Osteoblast (primary cell): ENCODE data around the gene RPS6KA5. TPM values are rescaled to one million over a fixed set of nuclear protein-coding genes. Genes with fewer than 3 reads are reported as not detected.

ENCODE experiments used
- DNase-seq: peaks from one replicate; pipeline ENCODE4 v3.0.0; 2011; ENCODE audit warnings: low spot score, mixed read lengths; ENCODE audit not compliant: insufficient read length; ENCODE audit errors: missing footprints
- H2AFZ ChIP-seq: 2 replicates; pipeline ENCODE4 v1.6.0; 2011; ENCODE audit warnings: mild to moderate bottlenecking, low read length
- H3K27ac ChIP-seq: 2 replicates; pipeline ENCODE4 v1.5.1; 2011; ENCODE audit warnings: mild to moderate bottlenecking, low read depth, low read length, moderate library complexity
- H3K27me3 ChIP-seq: 2 replicates; pipeline ENCODE4 v1.6.0; 2012; ENCODE audit warnings: mild to moderate bottlenecking, control low read depth, inconsistent platforms, low read length, moderate library complexity; ENCODE audit not compliant: insufficient read depth
- H3K36me3 ChIP-seq: 2 replicates; pipeline ENCODE4 v1.5.1; 2011; ENCODE audit warnings: mild to moderate bottlenecking, low read length, control low read depth, moderate library complexity; ENCODE audit not compliant: insufficient read depth
- H3K4me1 ChIP-seq: 2 replicates; pipeline ENCODE4 v1.5.1; 2011; ENCODE audit warnings: mild to moderate bottlenecking, low read length, control low read depth, moderate library complexity; ENCODE audit not compliant: insufficient read depth
- H3K4me2 ChIP-seq: 2 replicates; pipeline ENCODE4 v1.6.0; 2011; ENCODE audit warnings: mild to moderate bottlenecking, low read length; ENCODE audit not compliant: insufficient read depth
- H3K4me3 ChIP-seq: fragments of 200-600 bp; sonication (generic); 3 replicates; pipeline ENCODE4 v1.5.1; 2012; ENCODE audit warnings: mild to moderate bottlenecking, low read length, inconsistent platforms; ENCODE audit not compliant: insufficient read depth
- H3K79me2 ChIP-seq: 2 replicates; pipeline ENCODE4 v1.6.0; 2012; ENCODE audit warnings: mild to moderate bottlenecking, low read length, control low read depth, inconsistent platforms; ENCODE audit not compliant: insufficient read depth
- H3K9me3 ChIP-seq: 2 replicates; pipeline ENCODE4 v1.5.1; 2011; ENCODE audit warnings: low read depth, low read length, control low read depth
- H4K20me1 ChIP-seq: 2 replicates; pipeline ENCODE4 v1.6.0; 2012; ENCODE audit warnings: mild to moderate bottlenecking, low read length, control low read depth; ENCODE audit not compliant: insufficient read depth
- total RNA-seq: library from RNA; depleted of rRNA; stranded (reverse); fragments of >200 nt; gene quantifications from 2 replicates; pipeline ENCODE4 v1.2.3, GENCODE V29; 2012
- TF ChIP-seq, protein P1 (sequence below): IDR thresholded peaks from 2 replicates; pipeline ENCODE4 v1.5.1; 2011; ENCODE audit warnings: mild to moderate bottlenecking, low read depth, low read length, moderate library complexity; ENCODE audit errors: extremely low read depth

RPS6KA5 gene
- total RNA-seq, 1 donor = 1.4 TPM

DNA sequence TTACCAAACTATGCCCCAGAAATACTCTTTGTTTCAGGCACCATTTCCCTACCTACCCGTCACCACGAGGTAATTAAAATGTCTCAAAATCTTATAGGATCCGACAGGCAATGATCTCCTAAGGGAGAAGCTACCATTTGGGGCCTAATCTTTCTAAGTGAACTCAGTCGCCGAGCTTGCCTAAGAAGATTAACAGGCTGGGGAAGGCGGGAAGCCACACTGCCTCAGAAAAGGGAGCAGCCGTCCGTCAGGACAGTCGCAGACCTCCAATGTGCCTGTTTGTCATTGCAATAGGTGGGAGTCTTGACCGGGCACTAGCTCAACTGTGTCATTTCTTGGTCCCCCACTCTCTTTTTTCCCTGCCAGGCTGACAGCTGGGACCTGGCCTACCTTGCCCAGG lies 248.8 kb downstream of the RPS6KA5 start:
- Histone ChIP-seq H3K36me3 (no peaks in the 10 kb centered on the region), H3K4me2 (no peak overlapping the region), H3K4me1 (peaks cover 12% of the 10 kb centered on the region), H4K20me1 (peaks cover 18% of the 10 kb centered on the region), H3K9me3 (no peaks in the 10 kb centered on the region), H3K27ac (no peak overlapping the region), H3K4me3 (no peak overlapping the region), H3K27me3 (no peaks in the 10 kb centered on the region), H3K79me2 (peaks cover 56% of the 10 kb centered on the region), H2AFZ (no peak overlapping the region)
- TF ChIP-seq, protein P1, sequence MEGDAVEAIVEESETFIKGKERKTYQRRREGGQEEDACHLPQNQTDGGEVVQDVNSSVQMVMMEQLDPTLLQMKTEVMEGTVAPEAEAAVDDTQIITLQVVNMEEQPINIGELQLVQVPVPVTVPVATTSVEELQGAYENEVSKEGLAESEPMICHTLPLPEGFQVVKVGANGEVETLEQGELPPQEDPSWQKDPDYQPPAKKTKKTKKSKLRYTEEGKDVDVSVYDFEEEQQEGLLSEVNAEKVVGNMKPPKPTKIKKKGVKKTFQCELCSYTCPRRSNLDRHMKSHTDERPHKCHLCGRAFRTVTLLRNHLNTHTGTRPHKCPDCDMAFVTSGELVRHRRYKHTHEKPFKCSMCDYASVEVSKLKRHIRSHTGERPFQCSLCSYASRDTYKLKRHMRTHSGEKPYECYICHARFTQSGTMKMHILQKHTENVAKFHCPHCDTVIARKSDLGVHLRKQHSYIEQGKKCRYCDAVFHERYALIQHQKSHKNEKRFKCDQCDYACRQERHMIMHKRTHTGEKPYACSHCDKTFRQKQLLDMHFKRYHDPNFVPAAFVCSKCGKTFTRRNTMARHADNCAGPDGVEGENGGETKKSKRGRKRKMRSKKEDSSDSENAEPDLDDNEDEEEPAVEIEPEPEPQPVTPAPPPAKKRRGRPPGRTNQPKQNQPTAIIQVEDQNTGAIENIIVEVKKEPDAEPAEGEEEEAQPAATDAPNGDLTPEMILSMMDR = no peak
- DNase-seq = no peak

DNA sequence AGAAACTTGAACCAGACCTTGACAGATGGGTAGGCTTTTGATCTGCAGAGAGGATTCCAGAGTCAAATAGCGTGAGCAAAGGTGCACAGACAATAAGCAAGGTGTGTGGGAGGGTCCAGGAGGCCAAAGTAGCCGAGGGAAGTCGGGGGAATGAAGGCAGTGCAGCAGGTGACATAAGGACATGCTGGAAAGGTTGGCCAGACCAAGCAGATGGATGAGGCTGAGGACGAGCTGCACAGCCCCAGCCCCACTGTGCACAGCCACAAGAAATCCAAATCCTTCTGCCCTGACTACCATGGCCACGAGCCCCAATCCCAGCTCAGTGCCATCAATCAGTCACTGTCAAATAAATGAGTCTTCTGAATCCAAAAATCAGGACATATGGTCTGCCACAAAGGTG lies 249.6 kb downstream of the RPS6KA5 start:
- no peaks in the 10 kb centered on the region for H3K27me3 ChIP-seq
- H3K9me3 ChIP-seq = no peaks in the 10 kb centered on the region
- H4K20me1 ChIP-seq = peaks cover 25% of the 10 kb centered on the region
- no peak for DNase-seq
- H3K27ac ChIP-seq = no peak overlapping the region
- H3K4me3 ChIP-seq = no peak overlapping the region
- peaks cover 12% of the 10 kb centered on the region for H3K4me1 ChIP-seq
- no peak overlapping the region for H2AFZ ChIP-seq
- H3K79me2 ChIP-seq = peaks cover 56% of the 10 kb centered on the region
- H3K36me3 ChIP-seq = no peaks in the 10 kb centered on the region
- H3K4me2 ChIP-seq = no peak overlapping the region
- TF ChIP-seq, protein P1 = no peak

- TF ChIP-seq, protein P1 = no peak
- no peak overlapping the region for H3K27ac ChIP-seq
- H3K27me3 ChIP-seq = no peaks in the 10 kb centered on the region
- peaks cover 28% of the 10 kb centered on the region for H4K20me1 ChIP-seq
- no peak overlapping the region for H3K4me3 ChIP-seq
- H3K36me3 ChIP-seq = no peaks in the 10 kb centered on the region
- peaks cover 5% of the 10 kb centered on the region for H3K4me1 ChIP-seq
- no peak overlapping the region for H2AFZ ChIP-seq
- no peak overlapping the region for H3K4me2 ChIP-seq
- peak; percentile 56 for DNase-seq
- peaks cover 50% of the 10 kb centered on the region for H3K79me2 ChIP-seq
- H3K9me3 ChIP-seq = no peaks in the 10 kb centered on the region
Observed at GRCh38 chr14:90809530-90810312, 250.7 kb downstream of the RPS6KA5 start.

DNA sequence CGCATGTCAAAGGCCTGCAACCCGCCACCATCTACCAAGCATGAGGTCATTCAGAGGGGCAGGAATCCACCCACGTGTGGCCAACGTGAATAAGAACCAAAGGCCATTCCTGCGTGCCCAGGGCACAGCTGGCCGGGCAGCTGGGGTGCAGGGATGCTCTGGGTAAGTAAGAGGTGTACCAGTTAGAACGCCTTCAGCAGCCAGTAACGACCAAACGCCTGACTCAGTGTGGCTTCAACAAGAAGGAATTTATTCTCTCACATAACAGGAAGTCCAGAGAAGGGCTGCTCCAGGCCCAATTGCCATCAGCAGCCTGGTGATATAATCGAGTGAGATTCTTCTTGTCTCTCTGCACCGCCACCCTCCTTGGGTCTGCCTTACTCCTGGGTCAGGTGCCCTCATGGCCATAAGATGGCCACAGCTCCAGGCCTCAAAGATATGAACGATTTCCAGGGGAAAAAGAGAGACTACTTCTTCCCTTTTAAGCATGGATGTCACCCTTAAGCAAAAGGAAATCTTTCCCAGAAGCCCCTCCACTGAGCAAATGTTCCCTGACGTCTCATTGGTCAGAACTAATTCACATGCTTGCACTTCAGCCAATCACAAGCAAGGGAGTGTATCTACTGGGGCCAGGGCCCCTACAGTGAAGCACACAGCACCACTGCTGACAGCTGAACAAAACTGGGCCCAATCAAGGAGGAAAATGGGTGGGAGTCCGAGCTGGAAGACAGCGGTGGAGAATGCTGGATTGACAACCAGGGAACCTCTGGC lies 251.5 kb downstream of the RPS6KA5 start:
- H3K9me3 ChIP-seq = no peaks in the 10 kb centered on the region
- no peak overlapping the region for H2AFZ ChIP-seq
- H3K27me3 ChIP-seq = no peaks in the 10 kb centered on the region
- H3K4me3 ChIP-seq = no peak overlapping the region
- H3K4me1 ChIP-seq = peaks cover 5% of the 10 kb centered on the region
- TF ChIP-seq, protein P1 = no peak
- peaks cover 28% of the 10 kb centered on the region for H4K20me1 ChIP-seq
- H3K4me2 ChIP-seq = no peak overlapping the region
- H3K36me3 ChIP-seq = no peaks in the 10 kb centered on the region
- peaks cover 43% of the 10 kb centered on the region for H3K79me2 ChIP-seq
- no peak overlapping the region for H3K27ac ChIP-seq
- DNase-seq = peak; percentile 92
